Measurements from ENCODE around the gene UBR4. TPM values are rescaled to one million over a fixed set of nuclear protein-coding genes. Genes with fewer than 3 reads are reported as not detected.

The UBR4 gene
- polyA plus RNA-seq, 1 experiment, result 80.0 TPM

GRCh38 chr1:19100028-19100427, 110.0 kb downstream of the UBR4 start:
- no peak for DNase-seq (ENCODE audit: low read depth)
- Histone ChIP-seq H3K27me3 (ENCODE audit: control insufficient read depth, insufficient read depth, low read length) (no peaks in the 10 kb centered on the region), H3K36me3 (ENCODE audit: control insufficient read depth, insufficient read depth, low read length) (peaks cover 42% of the 10 kb centered on the region), H3K4me3 (ENCODE audit: low read depth, low read length) (no peak overlapping the region)
- POLR2A ChIA-PET, result no interaction called here
- CTCF ChIA-PET, result interaction anchor here (1.2 kb wide), 1 partner anchor 187 kb away, joined by 6 read pairs; no protein-coding TSS in a partner anchor
- TF ChIP-seq, protein P1, sequence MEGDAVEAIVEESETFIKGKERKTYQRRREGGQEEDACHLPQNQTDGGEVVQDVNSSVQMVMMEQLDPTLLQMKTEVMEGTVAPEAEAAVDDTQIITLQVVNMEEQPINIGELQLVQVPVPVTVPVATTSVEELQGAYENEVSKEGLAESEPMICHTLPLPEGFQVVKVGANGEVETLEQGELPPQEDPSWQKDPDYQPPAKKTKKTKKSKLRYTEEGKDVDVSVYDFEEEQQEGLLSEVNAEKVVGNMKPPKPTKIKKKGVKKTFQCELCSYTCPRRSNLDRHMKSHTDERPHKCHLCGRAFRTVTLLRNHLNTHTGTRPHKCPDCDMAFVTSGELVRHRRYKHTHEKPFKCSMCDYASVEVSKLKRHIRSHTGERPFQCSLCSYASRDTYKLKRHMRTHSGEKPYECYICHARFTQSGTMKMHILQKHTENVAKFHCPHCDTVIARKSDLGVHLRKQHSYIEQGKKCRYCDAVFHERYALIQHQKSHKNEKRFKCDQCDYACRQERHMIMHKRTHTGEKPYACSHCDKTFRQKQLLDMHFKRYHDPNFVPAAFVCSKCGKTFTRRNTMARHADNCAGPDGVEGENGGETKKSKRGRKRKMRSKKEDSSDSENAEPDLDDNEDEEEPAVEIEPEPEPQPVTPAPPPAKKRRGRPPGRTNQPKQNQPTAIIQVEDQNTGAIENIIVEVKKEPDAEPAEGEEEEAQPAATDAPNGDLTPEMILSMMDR (IDR thresholded peaks at IDR 0.05; ENCODE audit: insufficient read depth, low read depth, low read length), result no peak

DNA sequence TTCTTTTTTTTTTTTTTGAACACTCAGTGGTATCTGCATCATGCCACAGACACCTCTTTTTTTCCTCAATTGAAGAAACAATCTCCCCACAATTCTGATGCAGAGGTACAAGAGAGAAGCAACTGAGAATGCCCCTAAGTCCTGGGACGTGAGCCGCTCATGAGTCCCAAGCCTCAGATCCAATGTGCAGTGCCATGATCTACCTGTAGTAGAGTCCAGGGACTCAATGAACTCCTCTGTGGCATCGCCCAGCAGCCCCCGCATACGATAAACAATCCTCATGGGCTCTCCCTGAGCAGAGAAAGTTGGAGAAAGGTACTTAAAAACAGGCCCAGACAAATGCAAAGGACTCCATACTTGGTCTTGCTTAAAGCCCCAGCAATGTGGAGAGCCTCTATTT, 113.1 kb downstream of the UBR4 start:
- Histone ChIP-seq H3K36me3 (ENCODE audit: control insufficient read depth, insufficient read depth, low read length) (peaks cover 53% of the 10 kb centered on the region), H3K27me3 (ENCODE audit: control insufficient read depth, insufficient read depth, low read length) (no peaks in the 10 kb centered on the region), H3K4me3 (ENCODE audit: low read depth, low read length) (no peak overlapping the region)
- no peak for DNase-seq (ENCODE audit: low read depth)
- POLR2A ChIA-PET, result no interaction called here
- CTCF ChIA-PET, result interaction anchor here (0.6 to 3.7 kb wide), 9 partner anchors 8 to 213 kb away, joined by 3 to 38 read pairs (median 5); no protein-coding TSS in a partner anchor
- TF ChIP-seq, protein P1 (IDR thresholded peaks at IDR 0.05; ENCODE audit: insufficient read depth, low read depth, low read length), result no peak

GRCh38 chr1:19096036-19096833, 113.8 kb downstream of the UBR4 start:
- ChIA-PET CTCF (interaction anchor here (0.6 to 3.7 kb wide), 13 partner anchors 8 to 1469 kb away, joined by 3 to 38 read pairs (median 3); no protein-coding TSS in a partner anchor), POLR2A (no interaction called here)
- Histone ChIP-seq H3K27me3 (ENCODE audit: control insufficient read depth, insufficient read depth, low read length) (no peaks in the 10 kb centered on the region), H3K4me3 (ENCODE audit: low read depth, low read length) (no peak overlapping the region), H3K36me3 (ENCODE audit: control insufficient read depth, insufficient read depth, low read length) (peaks cover 54% of the 10 kb centered on the region)
- TF ChIP-seq, protein P1 (IDR thresholded peaks at IDR 0.05; ENCODE audit: insufficient read depth, low read depth, low read length), result peak; percentile 46
- no peak for DNase-seq (ENCODE audit: low read depth)

DNA sequence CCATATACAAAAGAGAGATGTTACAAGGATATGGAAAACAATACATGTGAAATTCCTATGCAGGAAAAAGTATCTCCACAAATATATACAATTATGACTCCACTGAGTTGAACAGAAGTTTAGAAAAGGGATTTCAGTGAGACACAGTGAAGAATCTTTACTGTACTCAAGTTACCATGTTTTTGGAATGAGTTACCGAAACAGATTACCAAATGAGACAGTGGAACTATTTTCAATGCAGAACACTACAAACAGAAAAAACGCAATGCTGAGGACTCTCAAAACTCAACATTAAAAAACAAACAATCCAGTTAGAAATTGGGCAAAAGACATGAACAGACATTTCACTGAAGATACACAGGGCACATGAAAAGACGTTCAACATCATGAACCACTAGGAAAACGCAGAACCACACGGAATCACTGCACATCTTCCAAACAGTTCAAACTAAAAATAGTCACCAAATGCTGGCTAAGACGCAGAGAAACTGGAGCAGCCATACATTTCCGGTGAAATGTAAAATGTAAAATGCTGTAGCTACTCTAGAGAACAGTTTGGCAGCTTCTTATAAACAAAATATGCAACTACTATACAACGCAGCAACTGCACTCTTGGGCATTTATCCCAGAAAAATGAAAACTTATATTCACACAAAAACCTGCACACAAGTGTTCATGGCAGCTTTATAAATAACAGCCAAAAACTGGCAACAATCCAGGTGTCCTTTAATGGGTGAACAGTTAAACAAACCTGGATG, 118.7 kb downstream of the UBR4 start:
- Histone ChIP-seq H3K36me3 (ENCODE audit: control insufficient read depth, insufficient read depth, low read length) (peaks cover 50% of the 10 kb centered on the region), H3K4me3 (ENCODE audit: low read depth, low read length) (no peak overlapping the region), H3K27me3 (ENCODE audit: control insufficient read depth, insufficient read depth, low read length) (no peaks in the 10 kb centered on the region)
- DNase-seq (ENCODE audit: low read depth), result no peak
- TF ChIP-seq, protein P1 (IDR thresholded peaks at IDR 0.05; ENCODE audit: insufficient read depth, low read depth, low read length), result no peak
- POLR2A ChIA-PET, result no interaction called here
- CTCF ChIA-PET, result interaction anchor here (0.6 kb wide), 1 partner anchor 1152 kb away, joined by 3 read pairs; no protein-coding TSS in a partner anchor

DNA sequence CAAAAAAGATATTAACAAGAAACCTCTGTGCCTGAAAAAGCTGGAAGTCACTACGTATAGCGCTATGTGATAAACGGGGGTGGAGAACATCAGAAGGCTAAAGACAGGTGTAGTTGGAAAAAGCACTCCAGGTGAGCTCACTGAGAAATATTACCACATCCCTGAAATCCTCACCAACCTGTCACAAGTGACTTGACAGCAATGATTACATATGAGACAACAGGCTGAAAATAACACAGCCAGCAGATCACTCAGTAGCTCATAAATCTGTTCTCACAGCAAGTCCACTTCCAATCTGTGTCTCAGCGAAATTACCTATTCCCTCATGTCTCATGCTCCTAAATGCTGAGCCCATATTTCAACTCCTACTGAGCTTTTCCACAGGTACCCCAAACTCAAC, 120.5 kb downstream of the UBR4 start:
- Histone ChIP-seq H3K27me3 (ENCODE audit: control insufficient read depth, insufficient read depth, low read length) (no peaks in the 10 kb centered on the region), H3K36me3 (ENCODE audit: control insufficient read depth, insufficient read depth, low read length) (peaks cover 49% of the 10 kb centered on the region), H3K4me3 (ENCODE audit: low read depth, low read length) (no peak overlapping the region)
- POLR2A ChIA-PET, result no interaction called here
- CTCF ChIA-PET, result interaction anchor here (1.5 to 4.1 kb wide), 4 partner anchors 8 to 205 kb away, joined by 7 to 20 read pairs (median 8); no protein-coding TSS in a partner anchor
- TF ChIP-seq, protein P1 (IDR thresholded peaks at IDR 0.05; ENCODE audit: insufficient read depth, low read depth, low read length), result no peak
- no peak for DNase-seq (ENCODE audit: low read depth)

Measured in BJ (cell line).